Measurements from ENCODE around the gene AURKAIP1.

The AURKAIP1 gene

DNA sequence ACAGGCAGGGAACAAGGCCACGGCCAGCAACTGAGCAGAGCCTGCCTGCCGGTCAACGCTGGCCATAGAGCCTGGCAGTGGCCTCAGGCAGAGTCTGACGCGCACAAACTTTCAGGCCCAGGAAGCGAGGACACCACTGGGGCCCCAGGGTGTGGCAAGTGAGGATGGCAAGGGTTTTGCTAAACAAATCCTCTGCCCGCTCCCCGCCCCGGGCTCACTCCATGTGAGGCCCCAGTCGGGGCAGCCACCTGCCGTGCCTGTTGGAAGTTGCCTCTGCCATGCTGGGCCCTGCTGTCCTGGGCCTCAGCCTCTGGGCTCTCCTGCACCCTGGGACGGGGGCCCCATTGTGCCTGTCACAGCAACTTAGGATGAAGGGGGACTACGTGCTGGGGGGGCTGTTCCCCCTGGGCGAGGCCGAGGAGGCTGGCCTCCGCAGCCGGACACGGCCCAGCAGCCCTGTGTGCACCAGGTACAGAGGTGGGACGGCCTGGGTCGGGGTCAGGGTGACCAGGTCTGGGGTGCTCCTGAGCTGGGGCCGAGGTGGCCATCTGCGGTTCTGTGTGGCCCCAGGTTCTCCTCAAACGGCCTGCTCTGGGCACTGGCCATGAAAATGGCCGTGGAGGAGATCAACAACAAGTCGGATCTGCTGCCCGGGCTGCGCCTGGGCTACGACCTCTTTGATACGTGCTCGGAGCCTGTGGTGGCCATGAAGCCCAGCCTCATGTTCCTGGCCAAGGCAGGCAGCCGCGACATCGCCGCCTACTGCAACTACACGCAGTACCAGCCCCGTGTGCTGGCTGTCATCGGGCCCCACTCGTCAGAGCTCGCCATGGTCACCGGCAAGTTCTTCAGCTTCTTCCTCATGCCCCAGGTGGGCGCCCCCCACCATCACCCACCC lies 43.7 kb downstream of the AURKAIP1 start, which contains the start of gene TAS1R3:
TAS1R3 (plus strand) TSS at position 213 of the 898 bp plus-strand sequence; CDS start at position 279, 66 bp downstream.
- DNase-seq = no peak

DNA sequence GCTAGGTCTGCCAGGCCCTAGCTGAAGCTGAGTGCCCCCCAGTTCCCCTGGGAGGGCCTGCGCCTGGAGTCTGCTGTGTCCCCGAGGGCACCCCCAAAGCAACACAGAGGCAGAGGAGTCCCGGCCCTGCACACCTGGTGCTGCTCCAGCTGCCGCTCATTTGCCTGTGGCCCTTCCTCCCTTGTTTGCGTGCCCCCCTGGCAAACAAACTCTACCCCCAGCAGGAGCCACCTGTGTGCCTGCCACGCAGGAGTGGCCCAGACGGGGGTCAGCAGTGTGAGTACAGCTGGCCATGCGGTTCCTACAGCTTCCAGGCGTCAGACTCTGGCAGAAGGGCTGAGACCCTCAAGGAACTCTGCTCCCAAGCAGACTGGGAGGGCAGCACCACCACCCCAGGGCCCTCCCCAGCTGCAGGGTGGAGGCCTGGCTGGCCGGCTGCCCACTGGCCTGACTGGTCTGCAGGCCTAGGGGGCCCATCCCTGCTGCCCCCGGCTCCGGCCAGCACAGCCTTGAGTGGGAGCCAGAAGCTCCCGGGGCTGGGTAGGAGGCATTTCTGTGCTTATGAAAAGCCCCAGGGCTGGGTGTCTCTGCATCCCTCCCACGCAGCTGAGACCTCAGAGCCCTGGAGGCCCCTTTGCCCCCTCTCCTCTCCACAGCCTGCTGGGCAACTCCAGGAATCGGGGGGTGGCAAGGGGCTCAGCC lies 44.5 kb downstream of the AURKAIP1 start:
- no peak for DNase-seq

- no peak for DNase-seq
Observed at GRCh38 chr1:1329304-1330210, 45.5 kb downstream of the AURKAIP1 start.

DNA sequence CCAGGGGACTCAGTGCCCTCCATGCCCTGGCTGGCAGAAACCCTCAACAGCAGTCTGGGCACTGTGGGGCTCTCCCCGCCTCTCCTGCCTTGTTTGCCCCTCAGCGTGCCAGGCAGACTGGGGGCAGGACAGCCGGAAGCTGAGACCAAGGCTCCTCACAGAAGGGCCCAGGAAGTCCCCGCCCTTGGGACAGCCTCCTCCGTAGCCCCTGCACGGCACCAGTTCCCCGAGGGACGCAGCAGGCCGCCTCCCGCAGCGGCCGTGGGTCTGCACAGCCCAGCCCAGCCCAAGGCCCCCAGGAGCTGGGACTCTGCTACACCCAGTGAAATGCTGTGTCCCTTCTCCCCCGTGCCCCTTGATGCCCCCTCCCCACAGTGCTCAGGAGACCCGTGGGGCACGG lies 46.8 kb downstream of the AURKAIP1 start:
- no peak for DNase-seq

DNA sequence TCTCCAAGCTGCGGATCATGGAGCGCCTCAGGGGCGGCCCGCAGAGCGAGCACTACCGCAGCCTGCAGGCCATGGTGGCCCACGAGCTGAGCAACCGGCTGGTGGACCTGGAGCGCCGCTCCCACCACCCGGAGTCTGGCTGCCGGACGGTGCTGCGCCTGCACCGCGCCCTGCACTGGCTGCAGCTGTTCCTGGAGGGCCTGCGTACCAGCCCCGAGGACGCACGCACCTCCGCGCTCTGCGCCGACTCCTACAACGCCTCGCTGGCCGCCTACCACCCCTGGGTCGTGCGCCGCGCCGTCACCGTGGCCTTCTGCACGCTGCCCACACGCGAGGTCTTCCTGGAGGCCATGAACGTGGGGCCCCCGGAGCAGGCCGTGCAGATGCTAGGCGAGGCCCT lies 47.7 kb downstream of the AURKAIP1 start:
- no peak for DNase-seq

DNA sequence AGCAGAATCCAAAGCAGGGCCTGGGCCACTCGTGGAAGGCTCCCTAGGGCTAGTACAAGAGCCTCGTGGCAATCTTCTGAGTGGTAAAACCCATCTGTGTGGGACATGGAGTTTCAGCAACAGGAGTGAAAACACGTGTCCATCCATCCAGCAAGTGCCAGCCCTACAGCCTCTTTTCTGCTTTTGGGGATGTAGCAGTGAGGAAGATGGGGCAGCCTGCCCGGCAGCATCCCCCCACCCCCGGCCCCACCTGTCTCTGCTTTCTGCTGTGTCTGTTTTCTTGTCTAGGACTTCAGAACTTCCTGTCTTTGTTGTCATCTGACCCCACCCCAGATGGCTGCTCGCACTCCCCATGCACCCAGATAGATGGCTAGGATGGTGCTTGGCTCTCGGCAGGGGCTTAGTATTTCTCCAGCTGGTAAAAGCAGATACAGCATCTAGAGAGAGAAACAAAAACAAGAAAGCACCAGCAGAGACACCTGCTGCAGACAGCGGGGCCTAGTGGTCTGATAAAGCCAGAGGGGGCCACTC lies 48.9 kb downstream of the AURKAIP1 start:
- DNase-seq = no peak

GRCh38 chr1:1325288-1326074 lies 49.5 kb downstream of the AURKAIP1 start:
- DNase-seq = no peak

GRCh38 chr1:1324524-1325287 lies 50.3 kb downstream of the AURKAIP1 start, which contains the start of the genes CPTP and INTS11:
CPTP (plus strand) TSS chr1:1324802; CDS start chr1:1326911, 2,109 bp downstream.
INTS11 (minus strand) TSS chr1:1324660; CDS start chr1:1324608, 52 bp downstream.
- peak; percentile 96 for DNase-seq

- DNase-seq = no peak
Observed at GRCh38 chr1:1324084-1324523, 50.9 kb downstream of the AURKAIP1 start.
